OCI-LY3 (cell line): Measurements from ENCODE around the gene PTGS1.

Experiments
- CTCF ChIP-seq: fragments of 200-600, 300-600 bp; sonication (generic); IDR thresholded peaks from 2 replicates; pipeline ENCODE4 v1.5.1; 2014; ENCODE audit warnings: antibody characterized with exemption, low read length, low read depth
- EZH2phosphoT487 ChIP-seq: fragments of 200-600 bp; shearing (Covaris generic); IDR thresholded peaks from 2 replicates; pipeline ENCODE4 v1.6.1; 2018; ENCODE audit warnings: antibody characterized with exemption, mixed run types, low read depth

GRCh38 chr9:122402874-122403273 lies 32.0 kb downstream of the PTGS1 start:
- TF ChIP-seq CTCF, result no peak
- no peak for TF ChIP-seq EZH2phosphoT487
